GM20000 (cell line): ENCODE measurements around the gene FPGS.
"Not testable (repeated sequence)": the region's sequence is repeated elsewhere in the genome, so short reads cannot be mapped to it uniquely, and the experiment has no call there.

Experiments
- DNase-seq: peaks from one replicate; pipeline ENCODE4 v3.0.0; 2012; ENCODE audit warnings: low spot score
- CTCF ChIP-seq: IDR thresholded peaks from 2 replicates; pipeline ENCODE4 v1.5.1; 2012; ENCODE audit warnings: mild to moderate bottlenecking, control low read depth; ENCODE audit errors: extremely low read depth, missing control alignments

Gene FPGS

GRCh38 chr9:127779136-127779981 lies 23.3 kb upstream of the FPGS start:
- DNase-seq, result peak; percentile 63

GRCh38 chr9:127780126-127780885 lies 22.4 kb upstream of the FPGS start:
- DNase-seq, result no peak
- no peak for TF ChIP-seq CTCF

More at GRCh38 chr9:127779136-127779981, 23.3 kb upstream of the FPGS start:
- TF ChIP-seq CTCF, result no peak

GRCh38 chr9:127780909-127781308 lies 21.8 kb upstream of the FPGS start:
- DNase-seq, result not testable (repeated sequence)

GRCh38 chr9:127781806-127782205 lies 20.9 kb upstream of the FPGS start:
- TF ChIP-seq CTCF, result no peak

GRCh38 chr9:127783111-127784008 lies 19.3 kb upstream of the FPGS start:
- DNase-seq, result peak; percentile 68
- TF ChIP-seq CTCF, result no peak

More at GRCh38 chr9:127781806-127782205, 20.9 kb upstream of the FPGS start:
- no peak for DNase-seq

GRCh38 chr9:127785023-127785932 lies 17.4 kb upstream of the FPGS start:
- peak; percentile 59 for TF ChIP-seq CTCF

More at GRCh38 chr9:127785023-127785932, 17.4 kb upstream of the FPGS start:
- DNase-seq, result peak; percentile 92
